Loucy (cell line): Measurements from ENCODE around the gene MUC13.

ENCODE experiments used
- EZH2phosphoT487 ChIP-seq: fragments of 200-600 bp; IDR thresholded peaks from 2 replicates; pipeline ENCODE4 v1.6.1; 2018; ENCODE audit warnings: antibody characterized with exemption, mild to moderate bottlenecking, moderate library complexity, borderline replicate concordance
- TF ChIP-seq, protein P1 (sequence below): fragments of 200-600 bp; sonication (generic); conservative IDR thresholded peaks from 2 replicates; pipeline ENCODE4 v1.5.1; 2014; ENCODE audit warnings: mild to moderate bottlenecking, antibody characterized with exemption, low read length

DNA sequence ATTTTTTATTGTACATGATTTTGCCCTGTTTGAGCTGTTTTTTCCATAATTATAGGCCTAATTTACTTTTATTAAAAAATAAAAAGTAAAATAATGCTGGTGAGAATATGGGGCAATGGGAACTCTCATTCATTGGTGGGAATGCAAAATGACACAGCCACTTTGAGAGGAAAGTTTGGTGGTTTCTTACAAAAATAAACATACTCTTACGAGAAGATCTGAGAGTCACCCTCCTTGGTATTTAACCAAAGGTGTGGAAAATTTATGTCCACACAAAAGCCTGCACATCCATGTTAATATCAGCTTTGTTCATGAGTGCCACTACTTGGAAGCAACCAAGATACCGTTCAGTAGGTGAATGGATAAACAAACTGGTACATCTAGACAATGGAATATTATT lies 9.8 kb downstream of the MUC13 start:
- TF ChIP-seq, protein P1, sequence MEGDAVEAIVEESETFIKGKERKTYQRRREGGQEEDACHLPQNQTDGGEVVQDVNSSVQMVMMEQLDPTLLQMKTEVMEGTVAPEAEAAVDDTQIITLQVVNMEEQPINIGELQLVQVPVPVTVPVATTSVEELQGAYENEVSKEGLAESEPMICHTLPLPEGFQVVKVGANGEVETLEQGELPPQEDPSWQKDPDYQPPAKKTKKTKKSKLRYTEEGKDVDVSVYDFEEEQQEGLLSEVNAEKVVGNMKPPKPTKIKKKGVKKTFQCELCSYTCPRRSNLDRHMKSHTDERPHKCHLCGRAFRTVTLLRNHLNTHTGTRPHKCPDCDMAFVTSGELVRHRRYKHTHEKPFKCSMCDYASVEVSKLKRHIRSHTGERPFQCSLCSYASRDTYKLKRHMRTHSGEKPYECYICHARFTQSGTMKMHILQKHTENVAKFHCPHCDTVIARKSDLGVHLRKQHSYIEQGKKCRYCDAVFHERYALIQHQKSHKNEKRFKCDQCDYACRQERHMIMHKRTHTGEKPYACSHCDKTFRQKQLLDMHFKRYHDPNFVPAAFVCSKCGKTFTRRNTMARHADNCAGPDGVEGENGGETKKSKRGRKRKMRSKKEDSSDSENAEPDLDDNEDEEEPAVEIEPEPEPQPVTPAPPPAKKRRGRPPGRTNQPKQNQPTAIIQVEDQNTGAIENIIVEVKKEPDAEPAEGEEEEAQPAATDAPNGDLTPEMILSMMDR = no peak
- TF ChIP-seq EZH2phosphoT487 = no peak
